ENCODE results near the gene SMO.
"Not testable (repeated sequence)": the region's sequence is repeated elsewhere in the genome, so short reads cannot be mapped to it uniquely, and the experiment has no call there.

Gene SMO

DNA sequence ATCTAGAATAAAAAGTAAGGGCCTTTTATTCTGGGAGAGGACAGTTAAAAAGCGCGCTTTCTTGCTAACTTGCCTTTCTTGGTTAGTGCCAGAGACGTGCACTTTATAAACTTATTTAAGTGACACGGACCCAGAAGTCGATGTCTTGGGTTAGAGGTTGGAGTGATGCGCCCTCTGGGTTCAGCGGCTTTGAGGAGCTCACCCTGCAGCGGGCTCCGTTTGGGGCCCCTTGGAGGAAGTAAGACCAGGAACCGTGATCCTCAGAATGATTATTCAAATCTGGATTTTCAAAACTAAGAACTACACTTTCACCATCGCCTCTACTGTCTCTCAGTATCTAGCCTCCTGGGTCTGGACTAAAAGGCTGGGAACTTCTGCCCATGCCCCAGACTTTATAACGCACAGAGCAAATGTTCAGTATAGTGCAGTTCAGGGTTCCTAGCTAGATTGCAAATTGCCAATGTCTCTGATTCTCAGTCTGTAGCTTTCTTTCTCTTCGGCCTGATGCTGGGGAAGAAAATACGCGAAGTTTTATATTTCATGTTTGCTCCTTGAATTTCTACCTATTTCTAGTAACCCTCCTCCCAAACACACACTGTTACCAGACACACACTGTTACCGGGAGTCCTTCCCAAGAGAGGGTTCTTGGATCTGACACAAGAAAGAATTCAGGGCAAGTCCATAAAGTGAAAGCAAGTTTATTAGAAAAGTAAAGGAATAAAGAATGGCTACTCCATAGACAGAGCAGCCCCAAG lies 18.6 kb upstream of the SMO start:
- no peak for DNase-seq (ENCODE audit: low read depth in 2 of 2)

DNA sequence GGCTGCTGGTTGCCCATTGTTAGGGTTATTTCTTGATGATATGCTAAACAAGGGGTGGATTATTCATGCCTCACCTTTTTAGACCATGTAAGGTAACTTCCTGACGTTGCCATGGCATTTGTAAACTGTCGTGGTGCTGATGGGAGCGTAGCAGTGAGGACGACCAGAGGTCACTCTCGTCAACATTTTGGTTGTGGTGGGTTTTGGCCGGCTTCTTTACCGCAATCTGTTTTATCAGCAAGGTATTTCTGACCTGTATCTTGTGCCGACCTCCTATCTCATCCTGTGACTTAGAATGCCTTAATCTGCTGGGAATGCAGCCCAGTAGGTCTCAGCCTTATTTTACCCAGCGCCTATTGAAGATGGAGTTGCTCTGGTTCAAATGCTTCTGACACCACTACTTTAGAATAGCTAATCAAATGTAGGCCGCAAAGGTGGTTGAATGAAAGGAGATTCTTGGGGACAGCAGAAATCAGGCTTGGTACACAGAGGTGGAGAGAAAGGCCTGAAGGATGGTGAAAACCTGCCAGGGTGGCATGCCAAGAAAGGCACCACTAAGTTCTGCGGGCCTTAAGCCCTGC lies 17.9 kb upstream of the SMO start:
- no peak for DNase-seq (ENCODE audit: low read depth in 2 of 2)

GRCh38 chr7:129173861-129174260 lies 14.6 kb upstream of the SMO start:
- DNase-seq (ENCODE audit: low read depth in 2 of 2): not testable (repeated sequence)

- DNase-seq (ENCODE audit: low read depth in 2 of 2): no peak
Observed at GRCh38 chr7:129176916-129177710, 11.3 kb upstream of the SMO start.

DNA sequence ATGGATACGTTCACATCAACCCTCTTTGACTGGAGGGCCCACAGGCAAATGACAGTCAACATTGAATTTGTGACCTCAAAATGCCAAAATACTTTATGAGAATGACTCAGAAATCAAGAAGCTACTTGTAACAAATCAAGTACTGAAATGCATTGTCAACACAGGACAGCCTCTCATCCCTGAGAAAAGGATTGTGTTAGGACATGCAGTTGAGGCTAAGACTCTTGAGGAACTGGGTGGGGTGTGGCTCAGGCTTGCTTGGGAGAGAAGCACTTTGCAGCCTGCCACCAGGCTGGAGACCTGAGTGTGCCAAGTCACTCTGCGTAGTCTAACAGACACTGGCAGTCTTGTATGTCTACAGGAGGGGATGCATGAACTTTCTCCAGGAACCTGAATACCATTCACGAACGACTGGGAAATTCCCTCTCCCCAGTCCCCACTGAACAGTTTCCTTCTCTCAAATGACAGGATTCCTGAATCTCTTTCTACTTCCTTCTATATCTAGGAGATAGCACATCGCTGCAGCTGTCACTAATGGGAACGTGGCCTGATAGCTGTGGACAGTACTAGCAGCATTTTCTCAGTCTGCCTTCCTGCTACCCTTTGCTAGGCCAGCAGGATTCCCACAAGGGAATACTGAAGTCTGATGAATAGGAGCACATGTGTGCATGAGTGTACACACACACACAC lies 3.3 kb upstream of the SMO start:
- no peak for DNase-seq (ENCODE audit: low read depth in 2 of 2)

GRCh38 chr7:129186749-129187260 lies 1.6 kb upstream of the SMO start:
- DNase-seq (ENCODE audit: low read depth in 2 of 2): no peak

DNA sequence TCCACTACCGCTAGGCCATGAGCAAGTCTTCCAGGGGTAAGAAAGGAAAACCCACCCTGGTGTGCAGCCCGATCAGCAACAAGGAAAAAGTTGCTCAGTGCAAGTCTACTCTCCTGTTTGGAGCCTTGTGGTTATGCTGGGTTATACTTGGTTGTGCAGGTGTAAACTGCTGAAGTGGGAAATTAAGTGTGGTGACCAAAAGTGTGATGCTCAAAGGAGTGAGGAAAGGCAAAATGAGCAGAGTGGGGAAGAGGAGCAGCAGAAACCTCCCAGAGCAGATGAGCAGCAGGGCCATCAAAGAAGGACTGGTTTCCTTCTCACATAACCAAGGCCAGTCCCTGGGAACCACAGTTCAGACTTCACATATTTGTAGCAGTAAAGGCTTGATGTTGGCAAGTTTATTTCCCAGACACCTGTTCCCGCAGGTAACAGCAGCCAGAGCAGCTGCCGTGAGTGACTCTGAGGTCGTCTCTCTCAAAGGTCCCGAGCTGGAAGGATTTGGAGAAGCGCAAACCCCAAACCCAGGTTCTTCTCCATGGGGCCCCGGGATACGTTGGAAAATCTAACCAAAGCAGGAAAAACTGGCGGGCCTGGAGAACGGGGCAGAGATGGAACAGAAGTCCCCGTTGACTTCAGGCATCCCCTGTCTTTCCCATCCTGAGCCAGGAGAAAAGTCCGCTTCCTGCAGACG lies 607 bp upstream of the SMO start:
- no peak for DNase-seq (ENCODE audit: low read depth in 2 of 2)

GRCh38 chr7:129188892-129189660 lies 643 bp downstream of the SMO start:
- no peak for DNase-seq (ENCODE audit: low read depth in 2 of 2)

DNA sequence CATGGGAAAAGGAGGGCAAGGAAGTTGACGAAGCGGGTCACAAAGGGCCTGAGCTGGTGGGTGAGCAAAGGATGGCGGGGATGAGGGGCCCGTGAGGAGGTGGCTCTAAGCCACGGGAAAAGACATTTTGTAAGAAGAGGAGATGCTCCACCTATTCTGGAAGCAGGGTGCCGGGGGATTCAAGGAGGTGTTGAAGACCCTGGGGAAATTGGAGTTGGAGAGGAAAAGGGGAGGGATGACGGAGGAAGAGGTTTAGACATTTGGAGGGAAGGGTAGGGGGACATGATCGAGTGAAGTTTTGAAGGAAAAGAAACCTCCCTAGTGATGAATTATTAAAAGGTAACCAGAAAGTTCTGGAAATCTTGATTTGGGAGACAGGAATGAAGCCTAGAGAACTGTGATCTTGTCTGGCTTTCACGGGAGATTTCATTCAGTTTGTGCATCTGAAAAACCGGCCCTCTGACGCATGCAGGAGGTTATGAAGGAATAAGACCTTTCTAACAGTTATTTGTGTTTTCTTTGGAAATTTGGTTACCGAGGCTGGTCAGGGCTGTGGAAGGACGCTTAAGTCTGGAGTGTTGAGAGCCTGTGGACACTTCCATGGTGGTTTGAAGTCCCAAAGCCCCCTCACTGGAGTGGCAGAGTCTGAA lies 1.4 kb downstream of the SMO start:
- DNase-seq (ENCODE audit: low read depth in 2 of 2): no peak

- no peak for DNase-seq (ENCODE audit: low read depth in 2 of 2)
Observed at GRCh38 chr7:129191272-129191671, 2.8 kb downstream of the SMO start.

DNA sequence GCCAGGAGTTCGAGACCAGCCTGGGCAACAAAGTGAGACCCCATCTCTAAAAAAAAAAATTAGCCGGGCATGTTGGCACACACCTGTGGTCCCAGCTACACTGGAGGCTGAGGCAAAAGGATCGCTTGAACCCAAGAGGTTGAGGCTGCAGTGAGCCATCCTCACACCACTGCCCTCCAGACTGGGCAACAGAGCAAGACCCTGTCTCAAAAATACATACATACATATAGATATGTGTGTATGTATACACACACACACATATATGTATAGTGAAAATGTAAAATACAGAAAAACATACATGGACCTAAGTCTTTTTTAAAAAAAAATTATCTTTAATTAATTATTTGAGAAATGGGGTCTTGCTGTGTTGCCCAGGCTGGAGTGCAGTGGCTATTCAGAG lies 5.5 kb downstream of the SMO start:
- DNase-seq (ENCODE audit: low read depth in 2 of 2): no peak

GRCh38 chr7:129197771-129198170 lies 9.3 kb downstream of the SMO start:
- DNase-seq (ENCODE audit: low read depth in 2 of 2): no peak

DNA sequence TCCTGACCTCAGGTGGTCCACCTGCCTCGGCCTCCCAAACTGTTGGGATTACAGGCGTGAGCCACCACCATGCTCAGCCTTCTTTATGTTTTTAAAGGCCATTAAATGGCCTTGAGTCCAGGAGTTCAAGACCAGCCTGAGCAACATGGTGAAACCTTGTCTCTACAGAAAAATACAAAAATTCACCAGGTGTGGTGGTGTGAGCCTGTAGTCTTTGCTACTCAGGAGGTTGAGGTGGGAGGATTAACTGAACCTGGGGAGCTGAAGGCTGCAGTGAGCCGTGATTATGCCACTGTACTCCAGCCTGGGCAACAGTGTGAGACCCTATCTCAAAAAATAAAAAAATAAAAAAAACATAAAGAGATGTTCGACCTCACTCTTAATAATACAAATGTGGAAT lies 11.0 kb downstream of the SMO start:
- DNase-seq (ENCODE audit: low read depth in 2 of 2): no peak

DNA sequence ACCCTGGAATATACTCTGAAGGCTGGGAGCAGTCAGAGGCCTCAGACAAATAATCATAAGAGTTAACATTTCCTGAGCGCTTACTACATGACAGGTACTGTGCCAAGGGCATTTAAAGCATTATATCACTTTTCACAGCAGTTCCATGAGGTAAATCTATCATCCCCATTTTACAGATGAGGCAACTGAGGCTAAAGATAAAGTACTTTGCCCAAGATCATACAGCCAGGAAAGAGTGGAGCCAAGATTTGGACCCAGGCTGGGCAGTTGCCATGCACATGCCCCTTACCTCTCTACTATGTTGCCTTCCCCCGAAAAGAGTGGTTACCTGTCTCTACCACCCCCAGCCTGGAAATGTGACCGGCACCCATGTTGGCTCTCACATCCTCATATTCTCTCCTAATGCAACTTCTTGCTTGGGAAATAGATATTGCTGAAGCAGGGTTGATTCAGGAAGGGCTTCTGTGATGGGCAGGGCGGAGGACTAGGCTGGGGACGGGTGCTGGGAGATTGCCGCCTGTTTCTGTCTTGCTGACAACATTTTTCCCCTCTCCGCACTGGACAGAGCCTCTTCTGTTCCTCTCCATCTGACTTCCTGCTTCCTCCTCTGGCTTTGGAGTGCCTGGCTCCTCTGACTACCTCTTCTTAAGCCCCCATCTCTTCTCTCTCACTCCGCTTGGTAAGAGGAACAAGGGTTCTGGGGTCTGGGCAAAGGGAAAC lies 13.8 kb downstream of the SMO start:
- DNase-seq (ENCODE audit: low read depth in 2 of 2): no peak

GRCh38 chr7:129203050-129203741 lies 14.8 kb downstream of the SMO start:
- no peak for DNase-seq (ENCODE audit: low read depth in 2 of 2)

DNA sequence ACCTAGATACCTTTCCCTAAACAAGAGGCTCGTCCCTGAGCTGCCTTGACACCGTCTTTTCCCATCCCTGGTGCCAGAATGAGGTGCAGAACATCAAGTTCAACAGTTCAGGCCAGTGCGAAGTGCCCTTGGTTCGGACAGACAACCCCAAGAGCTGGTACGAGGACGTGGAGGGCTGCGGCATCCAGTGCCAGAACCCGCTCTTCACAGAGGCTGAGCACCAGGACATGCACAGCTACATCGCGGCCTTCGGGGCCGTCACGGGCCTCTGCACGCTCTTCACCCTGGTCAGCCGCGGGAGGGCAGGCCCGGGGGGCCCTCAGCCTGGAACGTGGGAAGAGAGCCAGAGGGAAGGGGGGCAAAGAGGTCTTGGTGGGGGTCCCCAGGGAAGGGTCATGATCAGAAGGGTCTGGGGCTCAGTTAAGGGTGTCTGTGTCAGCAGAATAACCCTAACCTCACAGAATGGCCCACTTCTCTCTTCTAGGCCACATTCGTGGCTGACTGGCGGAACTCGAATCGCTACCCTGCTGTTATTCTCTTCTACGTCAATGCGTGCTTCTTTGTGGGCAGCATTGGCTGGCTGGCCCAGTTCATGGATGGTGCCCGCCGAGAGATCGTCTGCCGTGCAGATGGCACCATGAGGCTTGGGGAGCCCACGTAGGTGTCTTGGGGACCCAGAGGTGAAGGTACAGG lies 16.8 kb downstream of the SMO start:
- DNase-seq (ENCODE audit: low read depth in 2 of 2): no peak

DNA sequence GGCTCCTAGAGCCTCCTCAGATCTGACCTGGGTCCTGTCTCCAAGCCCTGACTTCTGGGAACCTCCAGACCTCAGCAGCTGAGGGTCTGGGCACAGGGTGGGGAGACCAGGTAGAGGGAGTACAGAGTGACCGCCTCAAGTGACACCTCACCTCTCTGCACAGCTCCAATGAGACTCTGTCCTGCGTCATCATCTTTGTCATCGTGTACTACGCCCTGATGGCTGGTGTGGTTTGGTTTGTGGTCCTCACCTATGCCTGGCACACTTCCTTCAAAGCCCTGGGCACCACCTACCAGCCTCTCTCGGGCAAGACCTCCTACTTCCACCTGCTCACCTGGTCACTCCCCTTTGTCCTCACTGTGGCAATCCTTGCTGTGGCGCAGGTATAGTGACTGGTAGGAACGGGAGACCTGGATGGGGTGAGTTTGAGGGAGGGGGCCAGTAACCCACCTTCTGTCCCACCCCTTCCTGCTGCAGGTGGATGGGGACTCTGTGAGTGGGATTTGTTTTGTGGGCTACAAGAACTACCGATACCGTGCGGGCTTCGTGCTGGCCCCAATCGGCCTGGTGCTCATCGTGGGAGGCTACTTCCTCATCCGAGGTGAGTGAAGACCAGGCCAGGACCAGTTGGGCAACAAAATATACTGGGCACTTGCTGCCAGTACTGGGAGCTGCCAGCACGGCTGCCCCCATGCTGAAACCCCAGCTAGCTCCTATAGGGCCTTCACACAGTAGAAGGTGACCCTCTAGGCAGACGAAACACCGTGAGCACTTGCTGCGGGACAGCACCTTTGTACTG lies 17.8 kb downstream of the SMO start:
- no peak for DNase-seq (ENCODE audit: low read depth in 2 of 2)

DNA sequence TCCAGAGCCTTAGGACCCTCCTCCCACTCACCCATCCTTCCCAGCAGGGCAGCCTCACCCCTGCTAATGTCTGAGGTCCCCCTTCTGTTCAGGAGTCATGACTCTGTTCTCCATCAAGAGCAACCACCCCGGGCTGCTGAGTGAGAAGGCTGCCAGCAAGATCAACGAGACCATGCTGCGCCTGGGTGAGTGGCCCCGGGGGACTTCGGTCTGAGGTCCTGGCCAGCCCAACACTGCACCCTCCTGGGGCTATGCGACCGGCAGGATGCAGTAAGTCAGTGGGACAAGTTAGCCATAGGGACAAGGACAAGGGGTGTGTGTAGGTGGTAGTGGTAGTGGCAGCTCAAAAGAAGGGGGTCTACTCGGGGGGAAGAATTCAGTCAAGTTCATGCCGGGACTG lies 20.2 kb downstream of the SMO start:
- no peak for DNase-seq (ENCODE audit: low read depth in 2 of 2)
